HepG2 (cell line): ENCODE measurements around the gene PDE4D. TPM values are rescaled to one million over a fixed set of nuclear protein-coding genes. Genes with fewer than 3 reads are reported as not detected.

Experiments
- ATAC-seq: fragments of 200-7000 bp; cut with Tn5 transposase; 3 replicates; pipeline ENCODE4 v1.9.1; 2020; ENCODE audit warnings: mild to moderate bottlenecking, moderate library complexity
- BruUV-seq: library from RNA; stranded (reverse); fragments of 400-500 nt; replicated peaks from 2 replicates; lab custom pipeline; 2021; lab: Mats Ljungman, UMichigan
- CTCF ChIA-PET: fragments of 300-600 bp; formaldehyde crosslinking; extraction: SDS; loops from one replicate; lab custom pipeline; 2021; ENCODE audit warnings: low total read pairs, inconsistent platforms, low intra/inter-chr PET ratio; lab: Yijun Ruan, JAX
- POLR2A ChIA-PET: fragments of 350-600 bp; sonication (Branson Sonifier 250); formaldehyde crosslinking; loops from one replicate; lab custom pipeline; 2020; ENCODE audit warnings: antibody characterized with exemption, inconsistent platforms; lab: Yijun Ruan, JAX
- DNase-seq: peaks from one replicate; pipeline ENCODE4 v3.0.0-alpha.2; 2015; ENCODE audit warnings: low spot score
- FAIRE-seq: peaks from 3 replicates; lab custom pipeline; 2011; peaks lifted over from hg19 to GRCh38; lab: Jason Lieb, UNC
- H2AFZ ChIP-seq: one replicate; pipeline ENCODE4 v1.6.1; 2011; ENCODE audit warnings: low read length, inconsistent platforms
- H3K27ac ChIP-seq: fragments of 300-600 bp; 3 replicates; pipeline ENCODE4 v1.8.0; 2011; ENCODE audit warnings: mixed run types, mild to moderate bottlenecking, mixed read lengths, low read length, inconsistent platforms; ENCODE audit not compliant: insufficient read depth; ENCODE audit errors: extremely low read length
- H3K27me3 ChIP-seq, 2 experiments: fragments of 200-600 bp in 1 of 2; 2 replicates in 1 of 2; 3 replicates in 1 of 2; pipeline versions ENCODE4 v1.6.0 to v1.8.0; 2011; ENCODE audit warnings: low read length in 2 of 2, mild to moderate bottlenecking in 2 of 2, moderate library complexity in 2 of 2, inconsistent platforms in 1 of 2; ENCODE audit not compliant: insufficient read depth in 2 of 2, control insufficient read depth in 1 of 2
- H3K36me3 ChIP-seq, 2 experiments: fragments of 200-600 bp in 1 of 2; replicated peaks in 1 of 2; 2 replicates in 1 of 2; 3 replicates in 1 of 2; pipeline versions ENCODE4 v1.5.1 to v1.8.0; 2011; ENCODE audit warnings: low read length in 2 of 2, inconsistent platforms in 1 of 2; ENCODE audit not compliant: insufficient read depth in 2 of 2, control insufficient read depth in 1 of 2
- H3K4me1 ChIP-seq: 2 replicates; pipeline ENCODE4 v1.5.1; 2012; ENCODE audit warnings: low read length, inconsistent platforms; ENCODE audit not compliant: insufficient read depth
- H3K4me2 ChIP-seq: 2 replicates; pipeline ENCODE4 v1.6.0; 2011; ENCODE audit warnings: low read depth, low read length, inconsistent platforms
- H3K4me3 ChIP-seq, 3 experiments: fragments of 200-600 bp in 1 of 3; sonication (generic), shearing (Covaris generic) in 1 of 3; replicated peaks in 1 of 3; 2 replicates each; pipeline ENCODE4 v1.5.1; 2011 to 2016; ENCODE audit warnings: low read length in 3 of 3, inconsistent platforms in 2 of 3, low read depth in 2 of 3, mild to moderate bottlenecking in 2 of 3, control low read depth in 1 of 3, mixed read lengths in 1 of 3; ENCODE audit not compliant: insufficient read depth in 1 of 3
- H3K79me2 ChIP-seq: one replicate; pipeline ENCODE4 v1.6.1; 2011; ENCODE audit warnings: low read length, inconsistent platforms; ENCODE audit not compliant: insufficient read depth
- H3K9ac ChIP-seq: 2 replicates; pipeline ENCODE4 v1.6.0; 2011; ENCODE audit warnings: mild to moderate bottlenecking, low read depth, low read length, inconsistent platforms; ENCODE audit not compliant: insufficient read depth
- H3K9me3 ChIP-seq: 2 replicates; pipeline ENCODE4 v1.5.1; 2012; ENCODE audit warnings: mild to moderate bottlenecking, low read length
- H4K20me1 ChIP-seq: 2 replicates; pipeline ENCODE4 v1.6.0; 2011; ENCODE audit warnings: inconsistent platforms, mild to moderate bottlenecking, low read length, moderate library complexity; ENCODE audit not compliant: insufficient read depth
- ASH2L ChIP-seq: fragments of 300-600, 200-600 bp; sonication (generic); IDR thresholded peaks from 2 replicates; pipeline ENCODE4 v1.7.0; 2017; ENCODE audit warnings: low read depth, mild to moderate bottlenecking, moderate library complexity, mixed read lengths, low read length; ENCODE audit not compliant: insufficient read length
- CBX1 ChIP-seq: IDR thresholded peaks from one replicate; pipeline ENCODE4 v1.6.1; 2016; ENCODE audit warnings: antibody characterized with exemption, low read depth
- FOSL2 ChIP-seq: sonication (generic); formaldehyde crosslinking; IDR thresholded peaks from 2 replicates; pipeline ENCODE4 v1.4.0; 2020; ENCODE audit warnings: missing genetic modification reagents
- IRF2 ChIP-seq: IDR thresholded peaks from 2 replicates; pipeline ENCODE4 v1.6.1; 2018; ENCODE audit warnings: missing genetic modification reagents, missing compliant biosample characterization
- KMT2A ChIP-seq: sonication (generic); formaldehyde crosslinking; IDR thresholded peaks from 2 replicates; pipeline ENCODE4 v1.4.0; 2020; ENCODE audit warnings: missing genetic modification reagents
- NKX3-1 ChIP-seq: sonication (generic); formaldehyde crosslinking; IDR thresholded peaks from 2 replicates; pipeline ENCODE4 v1.5.0; 2020; ENCODE audit warnings: missing genetic modification reagents
- NPAS2 ChIP-seq: sonication (generic); formaldehyde crosslinking; IDR thresholded peaks from 2 replicates; pipeline ENCODE4 v1.8.0; 2022; ENCODE audit warnings: mild to moderate bottlenecking, missing genetic modification reagents, borderline replicate concordance
- PAX8 ChIP-seq: sonication (generic); formaldehyde crosslinking; IDR thresholded peaks from 2 replicates; pipeline ENCODE4 v1.8.0; 2022; ENCODE audit warnings: mild to moderate bottlenecking, missing genetic modification reagents, borderline replicate concordance
- PCBP2 ChIP-seq: fragments of 200-400 bp; formaldehyde crosslinking; optimal IDR thresholded peaks from 2 replicates; pipeline ENCODE3; 2018; ENCODE audit warnings: low read length, low read depth; ENCODE audit not compliant: poor library complexity, severe bottlenecking
- TGIF2 ChIP-seq: IDR thresholded peaks from 2 replicates; pipeline ENCODE4 v1.6.1; 2016; ENCODE audit warnings: control low read depth, missing compliant biosample characterization
- YEATS2 ChIP-seq: sonication (generic); formaldehyde crosslinking; IDR thresholded peaks from 2 replicates; pipeline ENCODE4 v1.4.0; 2020; ENCODE audit warnings: missing genetic modification reagents, borderline replicate concordance
- ZFP1 ChIP-seq: IDR thresholded peaks from 2 replicates; pipeline ENCODE4 v1.6.1; 2016
- ZNF225 ChIP-seq: sonication (generic); formaldehyde crosslinking; IDR thresholded peaks from 2 replicates; pipeline ENCODE4 v1.4.0; 2020; ENCODE audit warnings: mild to moderate bottlenecking, missing genetic modification reagents
- ZNF552 ChIP-seq: sonication (generic); formaldehyde crosslinking; IDR thresholded peaks from 2 replicates; pipeline ENCODE4 v1.9.0; 2022; ENCODE audit warnings: missing genetic modification reagents, mild to moderate bottlenecking, borderline replicate concordance
- ZNF615 ChIP-seq: sonication (generic); formaldehyde crosslinking; IDR thresholded peaks from 2 replicates; pipeline ENCODE4 v1.5.0; 2020; ENCODE audit warnings: mild to moderate bottlenecking, missing genetic modification reagents, borderline replicate concordance
- ZNF781 ChIP-seq: sonication (generic); formaldehyde crosslinking; IDR thresholded peaks from 2 replicates; pipeline ENCODE4 v1.5.1; 2020; ENCODE audit warnings: borderline replicate concordance, mild to moderate bottlenecking, missing genetic modification reagents; ENCODE audit errors: not compliant biosample characterization
- ZNF788 ChIP-seq: sonication (generic); formaldehyde crosslinking; IDR thresholded peaks from 2 replicates; pipeline ENCODE4 v1.5.0; 2020; ENCODE audit warnings: mild to moderate bottlenecking, missing genetic modification reagents, borderline replicate concordance
- WGBS: methylation state at CpG from one replicate; pipeline ENCODE4 v1.1.6; 2017; ENCODE audit warnings: low lambda C conversion rate; 5-methylcytosine and 5-hydroxymethylcytosine counted together
- in situ Hi-C: cut with HindIII; loops from 2 replicates; pipeline ENCODE4 v1.10.0; 2017; ENCODE audit warnings: low pct_unique_long_range_greater_than_20kb; ENCODE audit not compliant: extremely low pct_ligation_motif_present
- intact Hi-C: fragments of 100-400 bp; cut with micrococcal nuclease; formaldehyde crosslinking; loops from one replicate; pipeline ENCODE4 v1.10.0; 2022; ENCODE audit not compliant: unreplicated experiment
- polyA plus RNA-seq, 8 experiments: library from polyadenylated mRNA; depleted of rRNA in 3 of 8; stranded (reverse) in 7 of 8; unstranded in 1 of 8; fragments of >200 nt; fragmentation: Illumina TruSeq in 4 of 8; extraction: Trizol in 4 of 8; gene quantifications; 2 replicates each; pipeline versions ENCODE4 v1.2.1 to v1.2.3, GENCODE V29; 2011 to 2016; ENCODE audit warnings: low read depth in 4 of 8, missing spikeins in 1 of 8, mixed read lengths in 1 of 8; ENCODE audit not compliant: insufficient read depth in 1 of 8
- total RNA-seq, 5 experiments: library from RNA; depleted of rRNA; stranded (reverse); fragments of >200 nt; fragmentation: Illumina TruSeq; extraction: Trizol; gene quantifications; 2 replicates each; pipeline ENCODE4 v1.2.3, GENCODE V29; 2016; ENCODE audit warnings: low read depth in 1 of 5
- TF ChIP-seq, protein P1 (sequence below): sonication (generic); formaldehyde crosslinking; IDR thresholded peaks from 2 replicates; pipeline ENCODE4 v1.8.0; 2022; ENCODE audit warnings: mild to moderate bottlenecking, missing genetic modification reagents, moderate library complexity
- TF ChIP-seq, protein P2 (sequence below): sonication (generic); formaldehyde crosslinking; IDR thresholded peaks from 2 replicates; pipeline ENCODE4 v1.4.0; 2020; ENCODE audit warnings: mild to moderate bottlenecking, missing genetic modification reagents
- TF ChIP-seq, protein P3 (sequence below): sonication (generic); formaldehyde crosslinking; IDR thresholded peaks from 2 replicates; pipeline ENCODE4 v1.5.1; 2020; ENCODE audit warnings: missing genetic modification reagents, mild to moderate bottlenecking, borderline replicate concordance
- TF ChIP-seq, protein P4 (sequence below): sonication (generic); formaldehyde crosslinking; IDR thresholded peaks from 2 replicates; pipeline ENCODE4 v1.5.0; 2020; ENCODE audit warnings: missing genetic modification reagents

PDE4D gene
- total and polyA plus RNA-seq, 2 of the 13 experiments (the other 11 are each of a cell fraction or from before 2014, with no cell fraction given): 7.0 to 12.2 TPM

DNA sequence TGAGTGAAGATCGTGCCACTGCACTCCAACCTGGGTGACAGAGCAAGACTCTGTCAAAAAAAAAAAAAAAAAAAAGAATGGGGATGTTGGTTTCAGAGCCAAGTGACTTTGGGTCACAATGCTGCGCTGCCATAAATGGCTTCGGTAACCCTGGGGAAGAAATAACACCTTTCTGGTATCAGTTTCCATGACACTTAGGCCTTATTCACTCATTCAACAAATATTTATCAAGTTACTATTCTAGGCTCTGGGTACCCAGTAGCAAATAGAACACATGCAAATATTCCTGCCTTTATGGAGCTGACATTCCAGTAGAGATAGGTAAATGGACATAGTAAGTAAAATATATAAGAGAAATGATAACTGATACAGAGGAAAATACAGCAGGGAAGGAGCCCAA lies 454.2 kb downstream of the PDE4D start (continued):
- TF ChIP-seq KMT2A (CRISPR knock-in tag) (no peak), ZFP1 (CRISPR knock-in tag) (no peak), ZNF781 (CRISPR knock-in tag) (no peak), ZNF552 (CRISPR knock-in tag) (no peak), NKX3-1 (CRISPR knock-in tag) (no peak), ZNF615 (no peak)

DNA sequence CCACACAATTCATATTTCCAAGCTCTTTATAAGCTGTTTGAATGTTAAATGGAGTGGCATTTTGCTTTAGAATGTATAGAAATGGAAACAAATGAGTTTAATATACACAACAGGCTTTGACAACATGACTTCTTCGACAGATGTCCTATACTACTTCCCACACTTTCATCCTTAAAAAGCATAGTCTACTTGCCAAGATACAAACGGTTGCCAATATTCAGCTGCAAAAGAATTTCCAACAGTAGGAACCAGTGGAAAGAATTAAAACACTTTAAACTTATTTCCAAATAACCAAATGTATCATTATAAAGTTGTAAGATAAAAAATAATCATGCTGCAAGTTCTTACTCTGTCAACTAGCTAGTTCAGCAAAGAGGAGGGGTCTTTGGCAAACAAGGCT lies 456.4 kb downstream of the PDE4D start:
- no peaks in the 10 kb centered on the region for H4K20me1 ChIP-seq
- ATAC-seq (no peak), FAIRE-seq (no peak), DNase-seq (no peak)
- H3K4me1 ChIP-seq: no peaks in the 10 kb centered on the region
- H3K27me3 ChIP-seq: no peaks in the 10 kb centered on the region
- intact Hi-C loops (no loop called here), in situ Hi-C loops (no loop called here)
- no peaks in the 10 kb centered on the region for H3K9me3 ChIP-seq
- no peaks in the 10 kb centered on the region for H3K36me3 ChIP-seq
- no peak overlapping the region for H3K4me3 ChIP-seq
- no peak overlapping the region for H3K27ac ChIP-seq
- BruUV-seq: no TSS peak
- no peak overlapping the region for H2AFZ ChIP-seq
- no peaks in the 10 kb centered on the region for H3K79me2 ChIP-seq
- H3K9ac ChIP-seq: no peak overlapping the region
- CTCF ChIA-PET: no interaction called here
- H3K4me2 ChIP-seq: no peak overlapping the region
- TF ChIP-seq IRF2 (CRISPR knock-in tag) (no peak), TGIF2 (CRISPR knock-in tag) (no peak), CBX1 (no peak), ZNF788 (CRISPR knock-in tag) (no peak), NPAS2 (CRISPR knock-in tag) (no peak), FOSL2 (no peak), ZNF225 (no peak), ASH2L (no peak), PAX8 (CRISPR knock-in tag) (no peak), PCBP2 (no peak), YEATS2 (CRISPR knock-in tag) (no peak)
- TF ChIP-seq, protein P1, sequence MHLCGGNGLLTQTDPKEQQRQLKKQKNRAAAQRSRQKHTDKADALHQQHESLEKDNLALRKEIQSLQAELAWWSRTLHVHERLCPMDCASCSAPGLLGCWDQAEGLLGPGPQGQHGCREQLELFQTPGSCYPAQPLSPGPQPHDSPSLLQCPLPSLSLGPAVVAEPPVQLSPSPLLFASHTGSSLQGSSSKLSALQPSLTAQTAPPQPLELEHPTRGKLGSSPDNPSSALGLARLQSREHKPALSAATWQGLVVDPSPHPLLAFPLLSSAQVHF (CRISPR knock-in tag): no peak
- TF ChIP-seq, protein P2, sequence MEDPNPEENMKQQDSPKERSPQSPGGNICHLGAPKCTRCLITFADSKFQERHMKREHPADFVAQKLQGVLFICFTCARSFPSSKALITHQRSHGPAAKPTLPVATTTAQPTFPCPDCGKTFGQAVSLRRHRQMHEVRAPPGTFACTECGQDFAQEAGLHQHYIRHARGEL (CRISPR knock-in tag): no peak
- TF ChIP-seq, protein P3, sequence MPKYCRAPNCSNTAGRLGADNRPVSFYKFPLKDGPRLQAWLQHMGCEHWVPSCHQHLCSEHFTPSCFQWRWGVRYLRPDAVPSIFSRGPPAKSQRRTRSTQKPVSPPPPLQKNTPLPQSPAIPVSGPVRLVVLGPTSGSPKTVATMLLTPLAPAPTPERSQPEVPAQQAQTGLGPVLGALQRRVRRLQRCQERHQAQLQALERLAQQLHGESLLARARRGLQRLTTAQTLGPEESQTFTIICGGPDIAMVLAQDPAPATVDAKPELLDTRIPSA (CRISPR knock-in tag): no peak
- TF ChIP-seq, protein P4, sequence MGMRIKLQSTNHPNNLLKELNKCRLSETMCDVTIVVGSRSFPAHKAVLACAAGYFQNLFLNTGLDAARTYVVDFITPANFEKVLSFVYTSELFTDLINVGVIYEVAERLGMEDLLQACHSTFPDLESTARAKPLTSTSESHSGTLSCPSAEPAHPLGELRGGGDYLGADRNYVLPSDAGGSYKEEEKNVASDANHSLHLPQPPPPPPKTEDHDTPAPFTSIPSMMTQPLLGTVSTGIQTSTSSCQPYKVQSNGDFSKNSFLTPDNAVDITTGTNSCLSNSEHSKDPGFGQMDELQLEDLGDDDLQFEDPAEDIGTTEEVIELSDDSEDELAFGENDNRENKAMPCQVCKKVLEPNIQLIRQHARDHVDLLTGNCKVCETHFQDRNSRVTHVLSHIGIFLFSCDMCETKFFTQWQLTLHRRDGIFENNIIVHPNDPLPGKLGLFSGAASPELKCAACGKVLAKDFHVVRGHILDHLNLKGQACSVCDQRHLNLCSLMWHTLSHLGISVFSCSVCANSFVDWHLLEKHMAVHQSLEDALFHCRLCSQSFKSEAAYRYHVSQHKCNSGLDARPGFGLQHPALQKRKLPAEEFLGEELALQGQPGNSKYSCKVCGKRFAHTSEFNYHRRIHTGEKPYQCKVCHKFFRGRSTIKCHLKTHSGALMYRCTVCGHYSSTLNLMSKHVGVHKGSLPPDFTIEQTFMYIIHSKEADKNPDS (CRISPR knock-in tag): no peak
- WGBS: 47% methylated on average over 2 of the region's 2 CpGs
- POLR2A ChIA-PET: no interaction called here
